GM12891 (cell line): ENCODE data around the gene PHLDB3.

Experiments
- POLR2A ChIP-seq: IDR thresholded peaks from 2 replicates; pipeline ENCODE4 v1.6.1; 2011; ENCODE audit warnings: low read depth, low read length, control low read depth
- POLR2AphosphoS5 ChIP-seq: IDR thresholded peaks from 2 replicates; pipeline ENCODE4 v1.6.1; 2011; ENCODE audit warnings: low read depth, low read length, control low read depth
- TAF1 ChIP-seq: IDR thresholded peaks from 2 replicates; pipeline ENCODE4 v1.6.1; 2011; ENCODE audit warnings: low read depth, low read length, control low read depth

- TF ChIP-seq POLR2AphosphoS5 (no peak), POLR2A (no peak), TAF1 (no peak)
These were observed 59.1 kb downstream of the PHLDB3 start for GRCh38 chr19:43445426-43445825.
